K562 (cell line): ENCODE measurements around the gene IGSF21. TPM values are rescaled to one million over a fixed set of nuclear protein-coding genes. Genes with fewer than 3 reads are reported as not detected.

Source experiments
- CBX8 ChIP-seq: fragments of 200-600 bp; sonication (generic); IDR thresholded peaks from 2 replicates; pipeline ENCODE4 v1.6.1; 2012; ENCODE audit warnings: borderline replicate concordance, mixed run types, low read depth, mild to moderate bottlenecking, moderate library complexity, mixed read lengths, low read length, control low read depth, inconsistent platforms; ENCODE audit not compliant: poor library complexity, severe bottlenecking; ENCODE audit errors: extremely low read depth
- HNRNPK ChIP-seq: fragments of 200-400 bp; formaldehyde crosslinking; IDR thresholded peaks from one replicate; pipeline ENCODE4 v1.6.1; 2018; ENCODE audit warnings: mild to moderate bottlenecking, low read depth, low read length; ENCODE audit not compliant: poor library complexity, severe bottlenecking
- MBD1 ChIP-seq: fragments of 250-450 bp; sonication (Bioruptor Pico); IDR thresholded peaks from 2 replicates; pipeline ENCODE4 v1.8.0; 2022; ENCODE audit warnings: inconsistent platforms
- MYBL2 ChIP-seq, 2 experiments: fragments of 450-650 bp in 1 of 2; sonication (generic) in 1 of 2; formaldehyde crosslinking in 1 of 2; IDR thresholded peaks; 2 replicates each; pipeline versions ENCODE4 v1.6.1 to v1.8.1; 2017 to 2022; ENCODE audit warnings: borderline replicate concordance in 1 of 2, inconsistent platforms in 1 of 2, low read depth in 1 of 2, mild to moderate bottlenecking in 1 of 2, missing genetic modification reagents in 1 of 2, moderate library complexity in 1 of 2
- POLR2A ChIP-seq: fragments of 450-650 bp; conservative IDR thresholded peaks from 2 replicates; pipeline ENCODE4 v1.6.1; 2016
- RNF2 ChIP-seq: sonication (generic); IDR thresholded peaks from 2 replicates; pipeline ENCODE4 v1.6.1; 2016
- SLC30A9 ChIP-seq: fragments of 250-450 bp; sonication (Bioruptor Pico); IDR thresholded peaks from 2 replicates; pipeline ENCODE4 v1.8.0; 2022; ENCODE audit warnings: mild to moderate bottlenecking, moderate library complexity
- SMARCC2 ChIP-seq: fragments of 450-650 bp; IDR thresholded peaks from 2 replicates; pipeline ENCODE4 v1.6.1; 2017; ENCODE audit warnings: antibody characterized with exemption, moderate library complexity, mild to moderate bottlenecking, low read depth
- SMC3 ChIP-seq: conservative IDR thresholded peaks from 2 replicates; pipeline ENCODE4 v1.6.1; 2011; ENCODE audit warnings: low read depth, low read length, improper control_type of control experiment; ENCODE audit not compliant: insufficient read depth
- TAL1 ChIP-seq: fragments of 450-650 bp; IDR thresholded peaks from 2 replicates; pipeline ENCODE4 v1.6.1; 2016; ENCODE audit warnings: mild to moderate bottlenecking
- TCF3 ChIP-seq: sonication (generic); formaldehyde crosslinking; IDR thresholded peaks from 2 replicates; pipeline ENCODE4 v1.4.0; 2020; ENCODE audit warnings: mild to moderate bottlenecking, missing genetic modification reagents
- YY1 ChIP-seq, 3 experiments: IDR thresholded peaks; 2 replicates each; pipeline ENCODE4 v1.6.1; 2011; ENCODE audit warnings: low read length in 2 of 3, mild to moderate bottlenecking in 2 of 3, moderate library complexity in 2 of 3, borderline replicate concordance in 1 of 3, control low read depth in 1 of 3, low read depth in 1 of 3; ENCODE audit not compliant: insufficient read depth in 3 of 3, insufficient replicate concordance in 2 of 3, control insufficient read depth in 1 of 3, insufficient read length in 1 of 3; ENCODE audit errors: extremely low read depth in 1 of 3
- ZNF239 ChIP-seq: fragments of 250-450 bp; sonication (Bioruptor Pico); IDR thresholded peaks from 2 replicates; pipeline ENCODE4 v1.4.0; 2020; ENCODE audit warnings: mild to moderate bottlenecking
- polyA plus RNA-seq, 8 experiments: library from polyadenylated mRNA; depleted of rRNA in 4 of 8; stranded (reverse) in 5 of 8; unstranded in 3 of 8; fragments of >200 nt; fragmentation: Nextera tagmentation in 2 of 8; fragmentation: Illumina TruSeq in 1 of 8; extraction: Ambion mirVana in 2 of 8; extraction: Trizol in 1 of 8; gene quantifications; 2 replicates each; pipeline versions ENCODE4 v1.2.1 to v1.2.3, GENCODE V29; 2011 to 2014; ENCODE audit warnings: inconsistent platforms in 1 of 8, missing spikeins in 1 of 8
- total RNA-seq, 7 experiments: library from RNA; depleted of rRNA in 6 of 7; stranded (reverse); fragments of >200 nt in 6 of 7; fragmentation: Illumina TruSeq in 2 of 7; extraction: Trizol in 2 of 7; gene quantifications; 2 replicates each; pipeline versions ENCODE4 v1.2.1 to v1.2.3, GENCODE V29; 2011 to 2021; ENCODE audit warnings: low replicate concordance in 1 of 7
- TF ChIP-seq, protein P1 (sequence below): sonication (generic); formaldehyde crosslinking; IDR thresholded peaks from 2 replicates; pipeline ENCODE4 v1.8.1; 2023; ENCODE audit warnings: mild to moderate bottlenecking, missing genetic modification reagents, moderate library complexity
- TF ChIP-seq, protein P2 (sequence below): fragments of 450-650 bp; IDR thresholded peaks from 2 replicates; pipeline ENCODE4 v1.6.1; 2018; ENCODE audit not compliant: partially characterized antibody
- TF ChIP-seq, protein P3 (sequence below), 3 experiments: fragments of 200-800 bp in 1 of 3; fragments of 250-450 bp in 1 of 3; fragments of 450-650 bp in 1 of 3; sonication (Bioruptor Pico) in 1 of 3; sonication (Bioruptor generic) in 1 of 3; formaldehyde crosslinking in 1 of 3; IDR thresholded peaks; 2 replicates each; pipeline versions ENCODE4 v1.6.1 to v1.8.0; 2016 to 2022; ENCODE audit warnings: mild to moderate bottlenecking in 2 of 3, missing genetic modification characterization in 2 of 3, missing compliant biosample characterization in 1 of 3, moderate library complexity in 1 of 3

IGSF21 gene
- total and polyA plus RNA-seq, 9 of the 15 experiments (the other 6 are each of a cell fraction or from before 2014, with no cell fraction given) = not detected

- TF ChIP-seq CBX8 (no peak), RNF2 (0 out of 2 replicates have a peak, but pooled peaks have one; percentile 50), MYBL2 (IDR thresholded peaks at IDR 0.05; ENCODE audit: low read depth) (no peak), MYBL2 (CRISPR knock-in tag; IDR thresholded peaks at IDR 0.05; ENCODE audit: borderline replicate concordance) (no peak), POLR2A (no peak), MBD1 (CRISPR knock-in tag) (no peak), SLC30A9 (CRISPR knock-in tag) (no peak), TAL1 (peak; percentile 73), SMARCC2 (no peak), TCF3 (CRISPR knock-in tag) (peak; percentile 95), ZNF239 (CRISPR knock-in tag) (peak; percentile 7; the same call in 1 of the 2 replicates), HNRNPK (no peak), SMC3 (no peak), YY1 (IDR thresholded peaks at IDR 0.05; ENCODE audit: borderline replicate concordance in 1 of 3, control insufficient read depth in 1 of 3, extremely low read depth in 1 of 3, insufficient read depth in 3 of 3, insufficient read length in 1 of 3, insufficient replicate concordance in 2 of 3, low read depth in 1 of 3, low read length in 2 of 3) (no peak)
- TF ChIP-seq, protein P1, sequence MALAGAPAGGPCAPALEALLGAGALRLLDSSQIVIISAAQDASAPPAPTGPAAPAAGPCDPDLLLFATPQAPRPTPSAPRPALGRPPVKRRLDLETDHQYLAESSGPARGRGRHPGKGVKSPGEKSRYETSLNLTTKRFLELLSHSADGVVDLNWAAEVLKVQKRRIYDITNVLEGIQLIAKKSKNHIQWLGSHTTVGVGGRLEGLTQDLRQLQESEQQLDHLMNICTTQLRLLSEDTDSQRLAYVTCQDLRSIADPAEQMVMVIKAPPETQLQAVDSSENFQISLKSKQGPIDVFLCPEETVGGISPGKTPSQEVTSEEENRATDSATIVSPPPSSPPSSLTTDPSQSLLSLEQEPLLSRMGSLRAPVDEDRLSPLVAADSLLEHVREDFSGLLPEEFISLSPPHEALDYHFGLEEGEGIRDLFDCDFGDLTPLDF (CRISPR knock-in tag) = no peak
- TF ChIP-seq, protein P2, sequence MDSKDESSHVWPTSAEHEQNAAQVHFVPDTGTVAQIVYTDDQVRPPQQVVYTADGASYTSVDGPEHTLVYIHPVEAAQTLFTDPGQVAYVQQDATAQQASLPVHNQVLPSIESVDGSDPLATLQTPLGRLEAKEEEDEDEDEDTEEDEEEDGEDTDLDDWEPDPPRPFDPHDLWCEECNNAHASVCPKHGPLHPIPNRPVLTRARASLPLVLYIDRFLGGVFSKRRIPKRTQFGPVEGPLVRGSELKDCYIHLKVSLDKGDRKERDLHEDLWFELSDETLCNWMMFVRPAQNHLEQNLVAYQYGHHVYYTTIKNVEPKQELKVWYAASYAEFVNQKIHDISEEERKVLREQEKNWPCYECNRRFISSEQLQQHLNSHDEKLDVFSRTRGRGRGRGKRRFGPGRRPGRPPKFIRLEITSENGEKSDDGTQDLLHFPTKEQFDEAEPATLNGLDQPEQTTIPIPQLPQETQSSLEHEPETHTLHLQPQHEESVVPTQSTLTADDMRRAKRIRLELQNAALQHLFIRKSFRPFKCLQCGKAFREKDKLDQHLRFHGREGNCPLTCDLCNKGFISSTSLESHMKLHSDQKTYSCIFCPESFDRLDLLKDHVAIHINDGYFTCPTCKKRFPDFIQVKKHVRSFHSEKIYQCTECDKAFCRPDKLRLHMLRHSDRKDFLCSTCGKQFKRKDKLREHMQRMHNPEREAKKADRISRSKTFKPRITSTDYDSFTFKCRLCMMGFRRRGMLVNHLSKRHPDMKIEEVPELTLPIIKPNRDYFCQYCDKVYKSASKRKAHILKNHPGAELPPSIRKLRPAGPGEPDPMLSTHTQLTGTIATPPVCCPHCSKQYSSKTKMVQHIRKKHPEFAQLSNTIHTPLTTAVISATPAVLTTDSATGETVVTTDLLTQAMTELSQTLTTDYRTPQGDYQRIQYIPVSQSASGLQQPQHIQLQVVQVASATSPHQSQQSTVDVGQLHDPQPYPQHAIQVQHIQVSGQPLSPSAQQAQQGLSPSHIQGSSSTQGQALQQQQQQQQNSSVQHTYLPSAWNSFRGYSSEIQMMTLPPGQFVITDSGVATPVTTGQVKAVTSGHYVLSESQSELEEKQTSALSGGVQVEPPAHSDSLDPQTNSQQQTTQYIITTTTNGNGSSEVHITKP = peak; percentile 10
- TF ChIP-seq, protein P3, sequence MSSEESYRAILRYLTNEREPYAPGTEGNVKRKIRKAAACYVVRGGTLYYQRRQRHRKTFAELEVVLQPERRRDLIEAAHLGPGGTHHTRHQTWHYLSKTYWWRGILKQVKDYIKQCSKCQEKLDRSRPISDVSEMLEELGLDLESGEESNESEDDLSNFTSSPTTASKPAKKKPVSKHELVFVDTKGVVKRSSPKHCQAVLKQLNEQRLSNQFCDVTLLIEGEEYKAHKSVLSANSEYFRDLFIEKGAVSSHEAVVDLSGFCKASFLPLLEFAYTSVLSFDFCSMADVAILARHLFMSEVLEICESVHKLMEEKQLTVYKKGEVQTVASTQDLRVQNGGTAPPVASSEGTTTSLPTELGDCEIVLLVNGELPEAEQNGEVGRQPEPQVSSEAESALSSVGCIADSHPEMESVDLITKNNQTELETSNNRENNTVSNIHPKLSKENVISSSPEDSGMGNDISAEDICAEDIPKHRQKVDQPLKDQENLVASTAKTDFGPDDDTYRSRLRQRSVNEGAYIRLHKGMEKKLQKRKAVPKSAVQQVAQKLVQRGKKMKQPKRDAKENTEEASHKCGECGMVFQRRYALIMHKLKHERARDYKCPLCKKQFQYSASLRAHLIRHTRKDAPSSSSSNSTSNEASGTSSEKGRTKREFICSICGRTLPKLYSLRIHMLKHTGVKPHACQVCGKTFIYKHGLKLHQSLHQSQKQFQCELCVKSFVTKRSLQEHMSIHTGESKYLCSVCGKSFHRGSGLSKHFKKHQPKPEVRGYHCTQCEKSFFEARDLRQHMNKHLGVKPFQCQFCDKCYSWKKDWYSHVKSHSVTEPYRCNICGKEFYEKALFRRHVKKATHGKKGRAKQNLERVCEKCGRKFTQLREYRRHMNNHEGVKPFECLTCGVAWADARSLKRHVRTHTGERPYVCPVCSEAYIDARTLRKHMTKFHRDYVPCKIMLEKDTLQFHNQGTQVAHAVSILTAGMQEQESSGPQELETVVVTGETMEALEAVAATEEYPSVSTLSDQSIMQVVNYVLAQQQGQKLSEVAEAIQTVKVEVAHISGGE (CRISPR knock-in tag; IDR thresholded peaks at IDR 0.05) = 0 out of 6 replicates have a peak, but pooled peaks of 1 of the 3 experiments have one; percentile 24
These were observed 305.3 kb downstream of the IGSF21 start (continued) for GRCh38 chr1:18412882-18413353.
